Esophagus squamous epithelium (tissue), 4 donors: ENCODE data around the gene CACYBP.

ENCODE experiments used
- CTCF ChIP-seq, 6 experiments: fragments of 450-650 bp in 4 of 6; fragments of 200-600 bp in 2 of 6; sonication (generic) in 2 of 6; IDR thresholded peaks; one replicate each; pipeline ENCODE4 v1.5.1; 2016 to 2019; ENCODE audit warnings: antibody characterized with exemption in 6 of 6, mild to moderate bottlenecking in 4 of 6, moderate library complexity in 4 of 6
- POLR2A ChIP-seq, 4 donors: fragments of 450-650 bp; IDR thresholded peaks; one replicate each; pipeline ENCODE4 v1.6.1; 2017; ENCODE audit warnings: antibody characterized with exemption in 4 of 4, mild to moderate bottlenecking in 4 of 4, moderate library complexity in 3 of 4

- TF ChIP-seq CTCF (IDR thresholded peaks at IDR 0.05) (no peak), POLR2A (IDR thresholded peaks at IDR 0.05) (peak in 2 of 4 donors; percentile 18 to 32)
Measured at GRCh38 chr1:174964261-174964971, 35.3 kb upstream of the CACYBP start.
